ENCODE measurements around the gene MPV17L. TPM values are rescaled to one million over a fixed set of nuclear protein-coding genes. Genes with fewer than 3 reads are reported as not detected.
"Not testable (repeated sequence)": the region's sequence is repeated elsewhere in the genome, so short reads cannot be mapped to it uniquely, and the experiment has no call there.

Gene MPV17L
- polyA plus RNA-seq, 1 donor, result 4.6 TPM

DNA sequence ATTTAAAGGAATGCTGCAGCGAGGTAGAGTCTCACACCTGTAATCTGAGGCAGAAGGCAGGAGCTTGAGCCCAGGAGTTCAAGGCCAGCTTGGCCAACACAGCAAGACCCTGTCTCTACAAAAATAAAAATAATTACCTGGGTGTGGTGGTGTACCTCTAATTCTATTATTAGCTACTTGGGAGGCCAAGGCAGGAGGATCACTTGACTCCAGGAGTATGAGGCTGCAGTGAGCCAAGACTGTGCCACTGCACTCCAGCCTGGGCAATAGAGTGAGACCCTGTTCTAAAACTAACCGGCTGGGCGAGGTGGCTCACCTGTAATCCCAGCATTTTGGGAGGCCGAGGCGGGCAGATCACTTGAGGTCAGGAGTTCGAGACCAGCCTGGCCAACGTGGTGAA, 57.7 kb downstream of the MPV17L start:
- not testable (repeated sequence) for DNase-seq

DNA sequence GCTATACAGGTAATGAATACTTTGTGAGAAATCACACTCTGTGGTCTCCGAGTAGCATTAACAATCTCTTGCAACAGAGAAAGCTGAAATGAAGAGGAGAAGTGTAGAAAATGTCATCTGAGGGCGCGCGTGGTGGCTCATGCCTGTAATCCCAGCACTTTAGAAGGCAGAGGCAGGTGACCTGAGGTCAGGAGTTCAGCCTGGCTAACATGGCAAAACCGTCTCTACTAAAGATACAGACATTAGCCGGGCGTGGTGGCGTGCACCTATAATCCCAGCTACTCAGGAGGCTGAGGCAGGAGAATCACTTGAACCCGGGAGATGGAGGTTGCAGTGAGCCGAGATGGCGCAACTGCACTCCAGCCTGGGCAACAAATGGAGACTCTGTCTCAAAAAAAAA, 59.4 kb downstream of the MPV17L start:
- not testable (repeated sequence) for DNase-seq

DNA sequence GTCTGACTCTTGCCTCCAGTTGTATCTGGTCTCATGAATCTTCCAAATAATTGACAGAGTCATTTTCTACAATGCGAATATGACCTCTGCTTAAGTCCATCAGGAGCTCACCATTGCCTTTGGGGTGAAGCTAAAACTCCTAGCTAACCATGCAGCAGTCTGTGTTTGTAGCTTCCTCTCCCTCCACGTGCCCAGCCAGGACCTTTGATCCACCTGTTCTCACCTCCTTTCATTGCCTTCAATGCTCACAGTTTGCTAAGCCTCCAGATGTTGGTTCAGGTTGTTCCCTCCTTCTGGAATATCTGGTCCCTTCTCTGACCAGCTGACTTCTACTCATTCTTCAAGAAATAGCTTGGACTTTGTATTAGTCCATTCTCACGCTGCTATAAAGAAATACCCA, 61.8 kb downstream of the MPV17L start:
- DNase-seq, result no peak

DNA sequence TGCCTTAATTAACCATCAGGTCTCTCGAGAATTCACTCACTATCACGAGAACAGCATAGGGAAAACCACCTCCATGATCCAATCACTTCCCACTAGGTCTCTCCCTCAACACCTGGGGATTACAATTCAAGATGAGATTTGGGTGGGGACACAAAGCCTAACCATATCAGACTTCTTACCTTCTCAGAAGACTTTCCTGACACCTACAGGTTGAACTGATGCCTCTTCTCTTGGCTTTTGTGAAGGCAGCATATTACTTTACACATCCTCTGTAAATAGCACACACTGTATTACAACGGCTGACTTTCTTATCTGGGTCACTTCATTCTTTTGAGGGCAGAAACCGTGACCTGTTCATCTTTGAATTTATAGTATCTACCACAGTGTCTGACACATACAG, 62.4 kb downstream of the MPV17L start:
- DNase-seq, result no peak

DNA sequence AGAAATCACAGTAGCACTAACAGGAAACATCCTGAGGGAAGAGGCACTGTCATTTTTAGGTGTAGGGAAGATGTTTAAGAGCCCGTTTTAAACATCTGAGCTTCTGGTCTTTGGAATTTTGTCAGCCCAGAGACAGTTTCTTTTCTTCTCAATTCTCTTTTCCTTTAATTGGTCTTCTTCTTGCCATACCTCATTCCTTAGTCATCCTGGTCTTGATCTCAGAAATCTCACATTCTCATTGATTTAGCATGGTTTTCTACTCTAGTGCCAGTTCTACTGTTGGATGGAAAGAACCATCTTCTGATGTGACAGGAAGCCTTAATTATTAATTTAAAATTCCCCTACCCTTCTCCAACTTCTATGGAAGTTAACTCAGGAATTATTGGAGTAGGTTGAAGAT, 64.2 kb downstream of the MPV17L start:
- DNase-seq, result no peak

DNA sequence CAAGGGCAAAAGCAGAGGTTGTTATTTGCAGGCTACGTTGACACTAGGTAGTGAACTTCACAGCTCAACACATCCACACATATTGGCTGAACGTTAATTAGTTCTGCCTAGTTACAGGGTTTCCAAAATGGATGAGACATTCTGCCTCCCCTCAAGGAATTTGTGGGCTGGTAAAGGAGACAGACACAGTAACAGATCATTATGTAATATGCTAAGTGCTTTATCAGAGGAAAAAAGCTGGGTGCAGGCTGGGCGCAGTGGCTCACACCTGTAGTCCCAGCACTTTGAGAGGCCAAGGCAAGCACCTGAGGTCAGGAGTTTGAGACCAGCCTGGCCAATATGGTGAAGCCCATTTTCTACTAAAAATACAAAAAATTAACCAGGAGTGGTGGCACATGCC, 65.0 kb downstream of the MPV17L start:
- no peak for DNase-seq

DNA sequence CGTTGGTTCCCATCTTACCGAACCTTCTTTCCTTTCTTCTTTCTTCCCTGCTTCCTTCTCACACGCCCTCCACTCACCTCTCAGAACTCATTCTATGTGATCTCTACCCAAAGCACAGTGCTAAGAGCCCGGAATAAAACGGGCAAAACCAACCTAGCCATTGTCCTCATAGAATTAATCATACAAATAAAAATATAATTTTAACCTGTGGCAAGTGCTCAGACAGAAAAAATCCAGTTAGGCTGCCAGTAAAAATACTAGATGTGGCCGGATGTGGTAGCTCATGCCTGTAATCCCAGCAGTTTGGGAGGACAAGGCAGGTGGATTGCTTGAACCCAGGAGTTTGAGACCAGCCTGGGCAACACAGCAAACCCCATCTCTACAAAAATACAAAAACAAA, 65.8 kb downstream of the MPV17L start:
- DNase-seq, result no peak

Other genes starting within 250 kb of the MPV17L start
- 14.3 TPM for gene NPIPA5, start 17.5 kb upstream of the MPV17L start, polyA plus RNA-seq (ENCODE audit: insufficient read length)
- 21.0 TPM for gene BMERB1, start 38.8 kb downstream of the MPV17L start, polyA plus RNA-seq (ENCODE audit: insufficient read length)
- gene MARF1, start 247.4 kb downstream of the MPV17L start, polyA plus RNA-seq (ENCODE audit: insufficient read length), result 38.6 TPM

Data from hindlimb muscle (tissue), 1 donor.